ENCODE results near the gene TMEM183A.
A peak's percentile ranks its signal among the peaks of the same experiment; 100 is the strongest.

TMEM183A gene

GRCh38 chr1:202964791-202965410 lies 42.3 kb upstream of the TMEM183A start:
- H3K9ac ChIP-seq (ENCODE audit: low read length) = no peak overlapping the region
- H3K27ac ChIP-seq (ENCODE audit: low read length) = no peak overlapping the region
- H3K9me3 ChIP-seq (replicated peaks; ENCODE audit: insufficient read depth, low read length) = no peaks in the 10 kb centered on the region
- H3F3A ChIP-seq (ENCODE audit: insufficient read depth, low read length) = peaks cover 2% of the 10 kb centered on the region; the same call in 1 of the 2 replicates
- no peaks in the 10 kb centered on the region; the same call in 1 of the 2 replicates for H3K36me3 ChIP-seq (replicated peaks; ENCODE audit: insufficient read depth, low read length)
- H4K20me1 ChIP-seq (ENCODE audit: insufficient read depth, low read length) = no peaks in the 10 kb centered on the region
- no peaks in the 10 kb centered on the region for H3K9me2 ChIP-seq (replicated peaks; ENCODE audit: insufficient read depth, low read length)
- peaks cover 14% of the 10 kb centered on the region for H3K79me2 ChIP-seq (ENCODE audit: low read length)
- no peak overlapping the region for H2AFZ ChIP-seq (ENCODE audit: low read length)
- DNase-seq = no peak
- no peak overlapping the region for H3K4me3 ChIP-seq (ENCODE audit: low read length)
- TF ChIP-seq CTCF (IDR thresholded peaks at IDR 0.05; ENCODE audit: low read length) (no peak), EZH2 (optimal IDR thresholded peaks at IDR 0.05; ENCODE audit: low read depth, low read length) (no peak), EZH2phosphoT487 (IDR thresholded peaks at IDR 0.05; ENCODE audit: low read length) (no peak)
- H3K27me3 ChIP-seq (replicated peaks; ENCODE audit: insufficient read depth, low read length) = no peaks in the 10 kb centered on the region
- no peak overlapping the region for H3K4me2 ChIP-seq (ENCODE audit: low read depth, low read length)
- peaks cover 26% of the 10 kb centered on the region for H3K4me1 ChIP-seq (ENCODE audit: low read length)

- Histone ChIP-seq H4K20me1 (ENCODE audit: insufficient read depth, low read length) (no peaks in the 10 kb centered on the region), H3K9me3 (replicated peaks; ENCODE audit: insufficient read depth, low read length) (no peaks in the 10 kb centered on the region), H3K27ac (ENCODE audit: low read length) (no peak overlapping the region), H3K9me2 (replicated peaks; ENCODE audit: insufficient read depth, low read length) (no peaks in the 10 kb centered on the region), H3K36me3 (replicated peaks; ENCODE audit: insufficient read depth, low read length) (no peaks in the 10 kb centered on the region; the same call in 1 of the 2 replicates), H3K79me2 (ENCODE audit: low read length) (peaks cover 14% of the 10 kb centered on the region), H3F3A (ENCODE audit: insufficient read depth, low read length) (no peaks in the 10 kb centered on the region; the same call in 1 of the 2 replicates), H3K4me3 (ENCODE audit: low read length) (no peak overlapping the region), H3K4me1 (ENCODE audit: low read length) (peaks cover 26% of the 10 kb centered on the region), H3K9ac (ENCODE audit: low read length) (no peak overlapping the region), H2AFZ (ENCODE audit: low read length) (no peak overlapping the region), H3K4me2 (ENCODE audit: low read depth, low read length) (no peak overlapping the region), H3K27me3 (replicated peaks; ENCODE audit: insufficient read depth, low read length) (no peaks in the 10 kb centered on the region)
- DNase-seq = no peak
- TF ChIP-seq EZH2phosphoT487 (IDR thresholded peaks at IDR 0.05; ENCODE audit: low read length) = no peak
- TF ChIP-seq EZH2 (optimal IDR thresholded peaks at IDR 0.05; ENCODE audit: low read depth, low read length) = no peak
- TF ChIP-seq CTCF (IDR thresholded peaks at IDR 0.05; ENCODE audit: low read length) = no peak
These were observed 41.8 kb upstream of the TMEM183A start for GRCh38 chr1:202965422-202965821.

- H3K4me2 ChIP-seq (ENCODE audit: low read depth, low read length) = peak overlapping the region; percentile 91
- TF ChIP-seq CTCF (IDR thresholded peaks at IDR 0.05; ENCODE audit: low read length) = no peak
- no peak for TF ChIP-seq EZH2phosphoT487 (IDR thresholded peaks at IDR 0.05; ENCODE audit: low read length)
- no peak for TF ChIP-seq EZH2 (optimal IDR thresholded peaks at IDR 0.05; ENCODE audit: low read depth, low read length)
- H2AFZ ChIP-seq (ENCODE audit: low read length) = peak overlapping the region; percentile 98
- no peak for DNase-seq
- H3K27ac ChIP-seq (ENCODE audit: low read length) = peak overlapping the region; percentile 23; the same call in 1 of the 2 replicates
- no peaks in the 10 kb centered on the region for H4K20me1 ChIP-seq (ENCODE audit: insufficient read depth, low read length)
- H3K79me2 ChIP-seq (ENCODE audit: low read length) = peaks cover 14% of the 10 kb centered on the region
- no peaks in the 10 kb centered on the region for H3K27me3 ChIP-seq (replicated peaks; ENCODE audit: insufficient read depth, low read length)
- no peaks in the 10 kb centered on the region; the same call in 1 of the 2 replicates for H3F3A ChIP-seq (ENCODE audit: insufficient read depth, low read length)
- no peaks in the 10 kb centered on the region for H3K36me3 ChIP-seq (replicated peaks; ENCODE audit: insufficient read depth, low read length)
- H3K4me1 ChIP-seq (ENCODE audit: low read length) = peaks cover 26% of the 10 kb centered on the region
- no peaks in the 10 kb centered on the region for H3K9me3 ChIP-seq (replicated peaks; ENCODE audit: insufficient read depth, low read length)
- H3K9me2 ChIP-seq (replicated peaks; ENCODE audit: insufficient read depth, low read length) = no peaks in the 10 kb centered on the region
- H3K9ac ChIP-seq (ENCODE audit: low read length) = peak overlapping the region; percentile 96
- H3K4me3 ChIP-seq (ENCODE audit: low read length) = peak overlapping the region; percentile 100
These were observed 40.9 kb upstream of the TMEM183A start for GRCh38 chr1:202966006-202966898.

All from MM.1S (cell line).